Activated CD4-positive, alpha-beta T cell treated with anti-CD3 and anti-CD28 coated beads, Interleukin-2, amount 10 ng/mL, durations not matched to agents 7 days and 5 days (primary cell): ENCODE results near the gene TBC1D19. TPM values are rescaled to one million over a fixed set of nuclear protein-coding genes. Genes with fewer than 3 reads are reported as not detected.

ENCODE experiments used
- CTCF ChIA-PET: fragments of 350-600 bp; sonication (Branson Sonifier 250); formaldehyde crosslinking; loops from one replicate; lab custom pipeline; 2021; ENCODE audit warnings: antibody characterized with exemption; lab: Charles Lee
- POLR2A ChIA-PET: fragments of 350-600 bp; sonication (Branson Sonifier 250); formaldehyde crosslinking; loops from one replicate; lab custom pipeline; 2021; ENCODE audit warnings: antibody characterized with exemption; lab: Charles Lee
- DNase-seq: peaks from one replicate; pipeline ENCODE4 v3.0.0-alpha.2; 2020
- H3K27ac Mint-ChIP-seq: one replicate; pipeline ENCODE4 v1.8.0; 2021; ENCODE audit warnings: mild to moderate bottlenecking, moderate library complexity, mixed read lengths
- H3K27me3 Mint-ChIP-seq: one replicate; pipeline ENCODE4 v1.8.0; 2021; ENCODE audit warnings: mixed read lengths
- H3K36me3 Mint-ChIP-seq: one replicate; pipeline ENCODE4 v1.8.0; 2021; ENCODE audit warnings: low read depth, mixed read lengths
- H3K4me1 Mint-ChIP-seq: one replicate; pipeline ENCODE4 v1.8.0; 2021; ENCODE audit warnings: mixed read lengths
- H3K4me3 Mint-ChIP-seq: one replicate; pipeline ENCODE4 v1.8.0; 2021; ENCODE audit warnings: mild to moderate bottlenecking, moderate library complexity, mixed read lengths
- H3K9me3 Mint-ChIP-seq: one replicate; pipeline ENCODE4 v1.8.0; 2021; ENCODE audit warnings: mixed read lengths
- total RNA-seq, 2 experiments: library from RNA; stranded (reverse); gene quantifications; one replicate each; pipeline ENCODE4 v1.2.3, GENCODE V29; 2021

TBC1D19 gene
- total RNA-seq, 2 experiments from 2014 or later: 4.4 to 5.2 TPM

- Mint-ChIP-seq H3K4me1 (peaks cover 2% of the 10 kb centered on the region), H3K4me3 (no peak overlapping the region), H3K27me3 (no peaks in the 10 kb centered on the region), H3K9me3 (no peaks in the 10 kb centered on the region), H3K27ac (no peak overlapping the region), H3K36me3 (no peaks in the 10 kb centered on the region)
- ChIA-PET POLR2A (no interaction called here), CTCF (no interaction called here)
- DNase-seq: no peak
Measured at GRCh38 chr4:26782168-26782829, 198.4 kb downstream of the TBC1D19 start.

DNA sequence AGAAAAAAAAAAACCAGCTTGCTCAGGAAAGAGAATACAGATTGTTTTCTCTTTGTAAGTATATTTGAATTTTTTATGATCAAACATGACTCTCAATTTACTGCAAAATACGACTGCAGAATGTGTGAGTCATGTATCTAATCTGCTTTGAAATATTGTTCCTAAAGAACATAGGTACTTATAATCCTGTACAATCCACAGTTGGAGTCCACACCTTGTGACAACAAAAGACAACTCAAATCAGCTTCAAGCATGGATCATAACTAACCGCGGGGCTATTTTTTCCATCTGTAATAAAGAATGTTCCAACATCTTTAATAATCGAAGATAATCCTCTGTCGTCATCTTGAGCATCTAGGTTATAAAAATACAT lies 198.9 kb downstream of the TBC1D19 start:
- Mint-ChIP-seq H3K27me3 (no peaks in the 10 kb centered on the region), H3K4me1 (peaks cover 7% of the 10 kb centered on the region), H3K36me3 (no peaks in the 10 kb centered on the region), H3K9me3 (no peaks in the 10 kb centered on the region), H3K4me3 (no peak overlapping the region), H3K27ac (no peak overlapping the region)
- POLR2A ChIA-PET: no interaction called here
- DNase-seq: no peak
- CTCF ChIA-PET: no interaction called here

DNA sequence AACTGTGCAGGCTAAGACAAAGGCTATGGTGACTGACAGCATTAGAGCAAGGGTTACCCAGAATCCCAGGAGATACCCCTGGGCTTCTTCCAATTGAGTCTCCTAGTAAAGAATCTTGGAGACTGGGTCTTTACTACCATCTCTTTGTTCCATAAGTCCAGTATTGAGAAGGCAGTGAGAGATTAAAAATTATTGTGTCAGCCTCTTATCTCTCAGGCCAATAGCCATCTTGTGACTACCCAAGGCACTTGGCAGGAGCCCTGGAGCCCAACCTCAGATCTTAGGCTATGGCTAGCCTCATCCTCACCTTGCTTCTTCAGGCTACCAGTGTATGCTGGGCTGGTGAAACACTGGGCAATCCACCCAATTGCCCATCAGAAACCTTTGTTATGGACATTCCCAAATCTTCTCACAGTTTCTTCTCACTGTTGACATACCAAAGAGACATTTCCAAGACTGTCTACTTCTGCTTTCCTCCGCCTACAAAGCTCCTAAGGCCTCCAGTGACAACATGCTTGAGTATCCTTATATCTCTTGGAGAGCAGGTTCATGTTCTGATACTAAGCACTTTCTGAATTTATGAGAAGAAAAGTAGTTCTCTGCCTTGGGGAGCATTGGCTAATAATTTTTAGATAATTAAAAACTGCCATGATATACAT lies 200.5 kb downstream of the TBC1D19 start:
- POLR2A ChIA-PET: no interaction called here
- no peak overlapping the region for H3K27ac Mint-ChIP-seq
- CTCF ChIA-PET: no interaction called here
- H3K9me3 Mint-ChIP-seq: peaks cover 2% of the 10 kb centered on the region
- no peak for DNase-seq
- H3K27me3 Mint-ChIP-seq: no peaks in the 10 kb centered on the region
- peaks cover 14% of the 10 kb centered on the region for H3K4me1 Mint-ChIP-seq
- H3K36me3 Mint-ChIP-seq: no peaks in the 10 kb centered on the region
- no peak overlapping the region for H3K4me3 Mint-ChIP-seq

- H3K36me3 Mint-ChIP-seq: no peaks in the 10 kb centered on the region
- no peaks in the 10 kb centered on the region for H3K27me3 Mint-ChIP-seq
- H3K9me3 Mint-ChIP-seq: peaks cover 7% of the 10 kb centered on the region
- peaks cover 14% of the 10 kb centered on the region for H3K4me1 Mint-ChIP-seq
- H3K27ac Mint-ChIP-seq: no peak overlapping the region
- CTCF ChIA-PET: no interaction called here
- no peak overlapping the region for H3K4me3 Mint-ChIP-seq
- no peak for DNase-seq
- POLR2A ChIA-PET: no interaction called here
Measured at GRCh38 chr4:26785312-26785711, 201.4 kb downstream of the TBC1D19 start.

GRCh38 chr4:26785810-26786209 lies 201.9 kb downstream of the TBC1D19 start:
- ChIA-PET POLR2A (no interaction called here), CTCF (no interaction called here)
- no peak overlapping the region for H3K4me3 Mint-ChIP-seq
- H3K27ac Mint-ChIP-seq: no peak overlapping the region
- DNase-seq: no peak
- H3K27me3 Mint-ChIP-seq: no peaks in the 10 kb centered on the region
- peaks cover 14% of the 10 kb centered on the region for H3K4me1 Mint-ChIP-seq
- peaks cover 7% of the 10 kb centered on the region for H3K9me3 Mint-ChIP-seq
- H3K36me3 Mint-ChIP-seq: no peaks in the 10 kb centered on the region

DNA sequence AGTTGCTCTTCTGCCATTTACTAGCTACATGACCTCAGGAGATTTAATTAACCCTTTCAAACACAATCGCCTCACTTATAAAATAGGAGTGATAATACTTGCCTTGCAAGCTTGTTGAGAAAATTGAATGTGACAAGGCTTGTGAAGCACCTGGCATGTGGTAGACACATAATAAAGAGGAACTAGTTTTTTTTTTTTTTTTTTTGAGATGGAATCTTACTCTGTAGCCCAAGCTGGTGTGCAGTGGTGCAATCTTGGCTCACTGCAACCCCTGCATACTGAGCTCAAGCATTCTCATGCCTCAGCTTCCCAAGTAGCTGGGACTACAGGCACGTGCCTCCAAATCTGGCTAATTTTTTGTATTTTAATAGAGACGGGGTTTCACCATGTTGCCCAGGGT lies 203.0 kb downstream of the TBC1D19 start:
- H3K4me1 Mint-ChIP-seq: peaks cover 12% of the 10 kb centered on the region
- H3K9me3 Mint-ChIP-seq: peaks cover 7% of the 10 kb centered on the region
- H3K4me3 Mint-ChIP-seq: no peak overlapping the region
- no peaks in the 10 kb centered on the region for H3K36me3 Mint-ChIP-seq
- no peaks in the 10 kb centered on the region for H3K27me3 Mint-ChIP-seq
- DNase-seq: no peak
- ChIA-PET CTCF (interaction anchor here (1.3 kb wide), 1 partner anchor 36 kb away, joined by 6 read pairs; no protein-coding TSS in a partner anchor), POLR2A (no interaction called here)
- no peak overlapping the region for H3K27ac Mint-ChIP-seq

- CTCF ChIA-PET: interaction anchor here (1.0 to 1.3 kb wide), 2 partner anchors 26 to 36 kb away, joined by 3 to 6 read pairs; no protein-coding TSS in a partner anchor
- H3K27ac Mint-ChIP-seq: no peak overlapping the region
- POLR2A ChIA-PET: no interaction called here
Measured at GRCh38 chr4:26787461-26788340, 203.8 kb downstream of the TBC1D19 start.

DNA sequence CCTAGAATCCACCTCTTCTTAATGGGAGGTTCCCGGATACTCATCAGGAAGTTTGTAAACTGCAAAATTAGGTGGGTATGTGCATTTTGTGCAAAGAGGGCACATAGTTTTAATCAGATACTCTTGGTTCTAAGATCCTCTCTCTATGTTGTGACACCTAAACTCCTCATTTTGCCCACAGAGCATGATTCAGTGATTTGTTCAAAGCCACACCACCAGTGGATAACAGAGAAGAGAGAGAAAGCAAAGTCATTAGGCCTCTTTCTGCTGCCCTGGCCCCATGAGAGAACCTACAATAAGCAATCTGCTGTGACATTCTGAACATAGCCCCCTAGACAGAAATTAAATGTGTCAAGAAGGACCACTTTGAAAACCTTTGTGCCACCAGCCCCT lies 204.5 kb downstream of the TBC1D19 start:
- H3K4me3 Mint-ChIP-seq: no peak overlapping the region
- CTCF ChIA-PET: interaction anchor here (1.0 kb wide), 1 partner anchor 27 kb away, joined by 3 read pairs; no protein-coding TSS in a partner anchor
- H3K4me1 Mint-ChIP-seq: peaks cover 12% of the 10 kb centered on the region
- H3K9me3 Mint-ChIP-seq: peaks cover 7% of the 10 kb centered on the region
- no peaks in the 10 kb centered on the region for H3K27me3 Mint-ChIP-seq
- no peak overlapping the region for H3K27ac Mint-ChIP-seq
- no peaks in the 10 kb centered on the region for H3K36me3 Mint-ChIP-seq
- POLR2A ChIA-PET: no interaction called here
- no peak for DNase-seq

More at GRCh38 chr4:26787461-26788340, 203.8 kb downstream of the TBC1D19 start:
- H3K27me3 Mint-ChIP-seq: no peaks in the 10 kb centered on the region
- DNase-seq: no peak
- peaks cover 7% of the 10 kb centered on the region for H3K9me3 Mint-ChIP-seq
- no peaks in the 10 kb centered on the region for H3K36me3 Mint-ChIP-seq
- H3K4me3 Mint-ChIP-seq: no peak overlapping the region
- peaks cover 12% of the 10 kb centered on the region for H3K4me1 Mint-ChIP-seq

DNA sequence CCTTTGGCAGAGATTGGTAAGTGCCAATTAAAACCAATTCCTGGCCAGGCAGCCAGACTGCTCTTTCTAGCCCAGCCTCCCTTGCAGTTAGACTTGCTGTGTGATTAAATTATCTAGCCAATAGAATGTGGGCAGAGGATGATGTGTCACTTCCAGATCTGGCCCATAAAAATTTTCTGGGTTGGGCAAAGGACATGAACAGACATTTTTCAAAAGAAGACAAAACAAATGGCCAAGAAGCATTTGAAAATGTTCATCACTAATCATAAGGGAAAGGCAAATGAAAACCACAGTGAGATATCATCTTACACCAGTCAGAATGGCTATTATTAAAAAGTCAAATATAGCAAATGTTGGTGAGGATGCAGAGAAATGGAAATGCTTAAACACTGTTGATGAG lies 205.3 kb downstream of the TBC1D19 start:
- H3K27ac Mint-ChIP-seq: no peak overlapping the region
- DNase-seq: no peak
- H3K4me3 Mint-ChIP-seq: no peak overlapping the region
- ChIA-PET CTCF (no interaction called here), POLR2A (no interaction called here)
- no peaks in the 10 kb centered on the region for H3K36me3 Mint-ChIP-seq
- H3K4me1 Mint-ChIP-seq: peaks cover 12% of the 10 kb centered on the region
- H3K9me3 Mint-ChIP-seq: peaks cover 7% of the 10 kb centered on the region
- H3K27me3 Mint-ChIP-seq: no peaks in the 10 kb centered on the region

DNA sequence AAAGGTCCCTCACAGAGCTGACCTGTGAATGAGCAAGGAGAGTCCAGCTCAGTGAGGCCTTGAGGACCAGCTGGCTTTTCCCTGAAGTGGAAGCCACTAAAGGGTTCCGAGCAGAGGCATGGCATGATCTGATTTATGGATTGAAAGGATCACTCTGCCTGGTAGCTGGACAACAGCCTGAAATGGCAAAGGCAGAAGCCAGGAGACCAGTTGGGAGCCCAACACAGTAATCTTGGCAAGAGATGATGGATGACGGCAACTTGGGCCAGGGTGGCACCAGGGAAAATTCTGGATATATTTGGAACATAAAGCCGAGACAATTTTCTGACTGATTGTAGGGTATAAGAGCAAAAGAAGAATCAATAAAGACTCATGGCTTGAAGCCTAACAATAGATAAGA lies 207.5 kb downstream of the TBC1D19 start:
- Mint-ChIP-seq H3K9me3 (peaks cover 7% of the 10 kb centered on the region), H3K4me1 (peaks cover 12% of the 10 kb centered on the region), H3K4me3 (no peak overlapping the region), H3K27ac (no peak overlapping the region), H3K27me3 (peaks cover 2% of the 10 kb centered on the region), H3K36me3 (no peaks in the 10 kb centered on the region)
- no peak for DNase-seq
- POLR2A ChIA-PET: no interaction called here
- CTCF ChIA-PET: no interaction called here

DNA sequence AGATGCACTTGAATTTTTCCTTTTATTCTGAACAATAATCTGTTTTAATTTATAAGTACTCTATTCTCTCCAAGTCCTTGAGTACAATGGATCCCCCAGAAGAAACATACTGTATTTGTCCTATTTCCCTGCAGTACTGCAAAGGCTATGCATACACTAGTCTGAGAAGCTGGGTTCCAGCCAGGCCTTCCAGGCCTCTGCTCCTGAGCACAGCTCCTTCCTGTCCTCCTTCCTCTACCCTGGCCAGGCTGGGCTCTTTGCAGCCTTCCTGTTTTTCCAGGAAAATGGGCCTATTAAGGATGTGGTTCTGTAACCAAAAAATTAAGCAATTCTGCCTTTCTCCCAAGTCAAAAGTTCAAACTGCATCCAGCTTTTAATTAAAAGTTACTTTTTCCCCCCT lies 208.8 kb downstream of the TBC1D19 start:
- H3K27me3 Mint-ChIP-seq: peaks cover 2% of the 10 kb centered on the region
- H3K4me1 Mint-ChIP-seq: peaks cover 9% of the 10 kb centered on the region
- H3K9me3 Mint-ChIP-seq: peaks cover 7% of the 10 kb centered on the region
- H3K36me3 Mint-ChIP-seq: no peaks in the 10 kb centered on the region
- DNase-seq: no peak
- no peak overlapping the region for H3K27ac Mint-ChIP-seq
- ChIA-PET POLR2A (no interaction called here), CTCF (interaction anchor here (0.6 kb wide), 1 partner anchor 114 kb away, joined by 3 read pairs; no protein-coding TSS in a partner anchor)
- no peak overlapping the region for H3K4me3 Mint-ChIP-seq

GRCh38 chr4:26793735-26794134 lies 209.9 kb downstream of the TBC1D19 start:
- H3K4me3 Mint-ChIP-seq: no peak overlapping the region
- POLR2A ChIA-PET: no interaction called here

GRCh38 chr4:26796081-26796480 lies 212.2 kb downstream of the TBC1D19 start:
- H3K27me3 Mint-ChIP-seq: peaks cover 4% of the 10 kb centered on the region
- no peak overlapping the region for H3K4me3 Mint-ChIP-seq
- H3K4me1 Mint-ChIP-seq: peaks cover 3% of the 10 kb centered on the region
- H3K27ac Mint-ChIP-seq: no peak overlapping the region
- no peak for DNase-seq
- H3K9me3 Mint-ChIP-seq: peaks cover 4% of the 10 kb centered on the region
- no peaks in the 10 kb centered on the region for H3K36me3 Mint-ChIP-seq
- POLR2A ChIA-PET: no interaction called here
- CTCF ChIA-PET: interaction anchor here (0.6 kb wide), 1 partner anchor 98 kb away, joined by 5 read pairs; no protein-coding TSS in a partner anchor

More at GRCh38 chr4:26793735-26794134, 209.9 kb downstream of the TBC1D19 start:
- CTCF ChIA-PET: no interaction called here
- no peak overlapping the region for H3K27ac Mint-ChIP-seq
- no peak for DNase-seq
- peaks cover 4% of the 10 kb centered on the region for H3K27me3 Mint-ChIP-seq
- no peaks in the 10 kb centered on the region for H3K36me3 Mint-ChIP-seq
- no peaks in the 10 kb centered on the region for H3K4me1 Mint-ChIP-seq
- peaks cover 10% of the 10 kb centered on the region for H3K9me3 Mint-ChIP-seq
